Esophagus muscularis mucosa (tissue), 3 donors: ENCODE results near the gene KIAA1958.

Source experiments
- POLR2A ChIP-seq: fragments of 450-650 bp; IDR thresholded peaks from one replicate; pipeline ENCODE4 v1.6.1; 2017; ENCODE audit warnings: antibody characterized with exemption, moderate library complexity, mild to moderate bottlenecking, low read depth
- TF ChIP-seq, protein P1 (sequence below), 3 experiments: fragments of 200-600 bp in 2 of 3; fragments of 450-650 bp in 1 of 3; sonication (generic) in 2 of 3; IDR thresholded peaks; one replicate each; pipeline ENCODE4 v1.5.1; 2017 to 2019; ENCODE audit warnings: antibody characterized with exemption in 3 of 3, mild to moderate bottlenecking in 2 of 3, moderate library complexity in 1 of 3

DNA sequence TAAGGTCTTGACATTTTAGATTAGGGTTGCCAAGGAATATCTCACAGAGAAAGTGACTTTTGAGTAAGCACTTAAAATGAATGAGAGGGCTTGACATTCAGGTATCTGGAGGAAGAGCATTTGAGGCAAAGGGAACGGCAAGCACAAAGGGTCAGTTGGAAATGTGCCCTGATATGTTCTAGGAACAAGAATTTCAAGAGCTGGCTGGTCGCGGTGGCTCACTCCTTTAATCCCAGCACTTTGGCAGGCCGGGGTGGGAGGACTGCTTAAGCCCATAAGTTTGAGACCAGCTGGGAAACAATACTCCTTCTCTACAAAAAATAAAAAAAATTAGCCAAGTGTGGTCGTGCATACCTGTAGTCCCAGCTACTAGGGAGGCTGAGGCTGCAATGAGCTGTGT lies 16.5 kb downstream of the KIAA1958 start:
- TF ChIP-seq, protein P1, sequence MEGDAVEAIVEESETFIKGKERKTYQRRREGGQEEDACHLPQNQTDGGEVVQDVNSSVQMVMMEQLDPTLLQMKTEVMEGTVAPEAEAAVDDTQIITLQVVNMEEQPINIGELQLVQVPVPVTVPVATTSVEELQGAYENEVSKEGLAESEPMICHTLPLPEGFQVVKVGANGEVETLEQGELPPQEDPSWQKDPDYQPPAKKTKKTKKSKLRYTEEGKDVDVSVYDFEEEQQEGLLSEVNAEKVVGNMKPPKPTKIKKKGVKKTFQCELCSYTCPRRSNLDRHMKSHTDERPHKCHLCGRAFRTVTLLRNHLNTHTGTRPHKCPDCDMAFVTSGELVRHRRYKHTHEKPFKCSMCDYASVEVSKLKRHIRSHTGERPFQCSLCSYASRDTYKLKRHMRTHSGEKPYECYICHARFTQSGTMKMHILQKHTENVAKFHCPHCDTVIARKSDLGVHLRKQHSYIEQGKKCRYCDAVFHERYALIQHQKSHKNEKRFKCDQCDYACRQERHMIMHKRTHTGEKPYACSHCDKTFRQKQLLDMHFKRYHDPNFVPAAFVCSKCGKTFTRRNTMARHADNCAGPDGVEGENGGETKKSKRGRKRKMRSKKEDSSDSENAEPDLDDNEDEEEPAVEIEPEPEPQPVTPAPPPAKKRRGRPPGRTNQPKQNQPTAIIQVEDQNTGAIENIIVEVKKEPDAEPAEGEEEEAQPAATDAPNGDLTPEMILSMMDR (IDR thresholded peaks at IDR 0.05) = no peak
- no peak for TF ChIP-seq POLR2A
